HL-60 (cell line): Measurements from ENCODE around the gene IGFLR1.

ENCODE experiments used
- DNase-seq, 2 experiments: peaks; one replicate each; pipeline ENCODE4 v3.0.0-alpha.2; 2010 to 2020; ENCODE audit warnings: low read depth in 1 of 2, low spot score in 1 of 2
- H3K27ac ChIP-seq: fragments of 250-450 bp; sonication (Bioruptor Pico); replicated peaks from 2 replicates; pipeline ENCODE4 v1.5.1; 2020; ENCODE audit warnings: mild to moderate bottlenecking, moderate library complexity
- H3K27me3 ChIP-seq: fragments of 250-450 bp; sonication (Bioruptor Pico); 2 replicates; pipeline ENCODE4 v1.5.1; 2021; ENCODE audit warnings: mild to moderate bottlenecking, moderate library complexity; ENCODE audit not compliant: insufficient read depth, poor library complexity, severe bottlenecking
- H3K4me3 ChIP-seq: replicated peaks from 2 replicates; pipeline ENCODE4 v1.5.1; 2011; ENCODE audit warnings: mild to moderate bottlenecking, control low read depth, low read length; ENCODE audit not compliant: insufficient read depth
- CTCF ChIP-seq: IDR thresholded peaks from one replicate; pipeline ENCODE4 v1.5.1; 2011; ENCODE audit warnings: low read length, control low read depth, inconsistent platforms; ENCODE audit not compliant: insufficient read depth
- GABPA ChIP-seq: IDR thresholded peaks from 2 replicates; pipeline ENCODE4 v1.6.1; 2012; ENCODE audit warnings: low read depth
- POLR2AphosphoS5 ChIP-seq: IDR thresholded peaks from 2 replicates; pipeline ENCODE4 v1.6.1; 2012; ENCODE audit warnings: low read depth
- REST ChIP-seq: IDR thresholded peaks from 2 replicates; pipeline ENCODE4 v1.6.1; 2012; ENCODE audit warnings: low read depth; ENCODE audit not compliant: insufficient replicate concordance
- SPI1 ChIP-seq: IDR thresholded peaks from 2 replicates; pipeline ENCODE4 v1.6.1; 2012; ENCODE audit warnings: low read depth, mild to moderate bottlenecking, borderline replicate concordance

The IGFLR1 gene

GRCh38 chr19:35766571-35767104, 24.4 kb upstream of the IGFLR1 start:
- no peak overlapping the region for H3K27ac ChIP-seq
- TF ChIP-seq SPI1 (no peak), CTCF (no peak), REST (no peak), GABPA (no peak), POLR2AphosphoS5 (no peak)
- H3K4me3 ChIP-seq = no peak overlapping the region
- H3K27me3 ChIP-seq = no peaks in the 10 kb centered on the region
- no peak for DNase-seq

- no peak overlapping the region for H3K4me3 ChIP-seq
- H3K27me3 ChIP-seq = no peaks in the 10 kb centered on the region
- no peak overlapping the region for H3K27ac ChIP-seq
- no peak for TF ChIP-seq CTCF
- peak; percentile 82; the same call in 1 of the 2 replicates for TF ChIP-seq SPI1
- peak in 1 of 2 experiments; percentile 27 for DNase-seq
These were observed 22.4 kb upstream of the IGFLR1 start for GRCh38 chr19:35764432-35765315.

- no peak overlapping the region for H3K27ac ChIP-seq
- no peak for TF ChIP-seq REST
- no peak for TF ChIP-seq CTCF
- no peak for TF ChIP-seq SPI1
- no peak for TF ChIP-seq POLR2AphosphoS5
- TF ChIP-seq GABPA = no peak
- no peak for DNase-seq
These were observed 18.6 kb upstream of the IGFLR1 start for GRCh38 chr19:35760711-35761349.

More at GRCh38 chr19:35760711-35761349, 18.6 kb upstream of the IGFLR1 start:
- Histone ChIP-seq H3K27me3 (no peaks in the 10 kb centered on the region), H3K4me3 (no peak overlapping the region)
